K562 (cell line): Measurements from ENCODE around the gene TPBG. TPM values are rescaled to one million over a fixed set of nuclear protein-coding genes. Genes with fewer than 3 reads are reported as not detected.

ENCODE experiments used
- ATAC-seq: fragments of 200-7000 bp; cut with Tn5 transposase; 3 replicates; pipeline ENCODE4 v1.9.1; 2020; ENCODE audit warnings: moderate library complexity
- BruUV-seq: library from RNA; stranded (reverse); fragments of 400-500 nt; replicated peaks from 2 replicates; lab custom pipeline; 2021; lab: Mats Ljungman, UMichigan
- CTCF ChIA-PET: fragments of 300-600 bp; formaldehyde crosslinking; extraction: SDS; loops from one replicate; lab custom pipeline; 2021; ENCODE audit warnings: low intra/inter-chr PET ratio; lab: Yijun Ruan, JAX
- POLR2A ChIA-PET: fragments of 300-600, 350-650 bp; sonication (Branson Sonifier 250); formaldehyde crosslinking; extraction: SDS; loops from one replicate; lab custom pipeline; 2021; ENCODE audit warnings: antibody characterized with exemption, inconsistent platforms; lab: Yijun Ruan, JAX
- DNase-seq, 4 experiments: peaks; one replicate each; pipeline versions ENCODE4 v3.0.0 to v3.0.0-alpha.2; 2011 to 2018; ENCODE audit warnings: low spot score in 3 of 4, mixed read lengths in 3 of 4; ENCODE audit errors: extremely low read depth in 1 of 4
- FAIRE-seq: peaks from 2 replicates; lab custom pipeline; 2011; peaks lifted over from hg19 to GRCh38; lab: Jason Lieb, UNC
- H2AFZ ChIP-seq: 2 replicates; pipeline ENCODE4 v1.6.0; 2011; ENCODE audit warnings: low read depth, low read length, control low read depth, inconsistent platforms
- H3K27ac ChIP-seq: fragments of 200-600 bp; 3 replicates; pipeline ENCODE4 v1.8.0; 2011; ENCODE audit warnings: low read depth, mild to moderate bottlenecking, control low read depth, inconsistent platforms, low read length, moderate library complexity, mixed read lengths; ENCODE audit errors: extremely low read depth
- H3K27me3 ChIP-seq, 2 experiments: fragments of 300-600 bp in 1 of 2; 2 replicates in 1 of 2; 3 replicates in 1 of 2; pipeline versions ENCODE4 v1.6.0 to v1.8.0; 2011; ENCODE audit warnings: inconsistent platforms in 2 of 2, low read length in 2 of 2, mild to moderate bottlenecking in 1 of 2, mixed read lengths in 1 of 2, moderate library complexity in 1 of 2; ENCODE audit not compliant: control insufficient read depth in 2 of 2, insufficient read depth in 2 of 2
- H3K36me3 ChIP-seq: fragments of 300-600 bp; 3 replicates; pipeline ENCODE4 v1.8.0; 2011; ENCODE audit warnings: mild to moderate bottlenecking, low read length, inconsistent platforms; ENCODE audit not compliant: control insufficient read depth, insufficient read depth
- H3K4me1 ChIP-seq, 2 experiments: fragments of 200-600 bp in 1 of 2; replicated peaks in 1 of 2; 2 replicates in 1 of 2; 3 replicates in 1 of 2; pipeline versions ENCODE4 v1.5.1 to v1.8.0; 2011; ENCODE audit warnings: inconsistent platforms in 2 of 2, low read length in 2 of 2, mild to moderate bottlenecking in 1 of 2, mixed read lengths in 1 of 2, moderate library complexity in 1 of 2; ENCODE audit not compliant: control insufficient read depth in 2 of 2, insufficient read depth in 2 of 2
- H3K4me2 ChIP-seq: 2 replicates; pipeline ENCODE4 v1.6.1; 2011; ENCODE audit warnings: low read length, control low read depth, inconsistent platforms, mixed read lengths; ENCODE audit not compliant: insufficient read depth
- H3K4me3 ChIP-seq: fragments of 200-600 bp; sonication (generic), shearing (Covaris generic); 2 replicates; pipeline ENCODE4 v1.5.1; 2016; ENCODE audit warnings: control low read depth, inconsistent platforms
- H3K79me2 ChIP-seq: fragments of 200-600 bp; 3 replicates; pipeline ENCODE4 v1.8.0; 2011; ENCODE audit warnings: low read length, inconsistent platforms; ENCODE audit not compliant: control insufficient read depth, insufficient read depth
- H3K9ac ChIP-seq, 2 experiments: 2 replicates each; pipeline versions ENCODE4 v1.6.0 to v1.6.1; 2011; ENCODE audit warnings: low read depth in 2 of 2, low read length in 2 of 2, control low read depth in 1 of 2, inconsistent platforms in 1 of 2, mild to moderate bottlenecking in 1 of 2, mixed read lengths in 1 of 2; ENCODE audit not compliant: insufficient read depth in 1 of 2
- H3K9me1 ChIP-seq: one replicate; pipeline ENCODE4 v1.6.0; 2011; ENCODE audit warnings: inconsistent platforms, mild to moderate bottlenecking, low read length, moderate library complexity; ENCODE audit not compliant: control insufficient read depth, insufficient read depth
- H3K9me3 ChIP-seq: replicated peaks from 2 replicates; pipeline ENCODE4 v1.5.1; 2011; ENCODE audit warnings: low read depth, low read length, inconsistent platforms; ENCODE audit not compliant: control insufficient read depth, insufficient read depth
- H4K20me1 ChIP-seq: replicated peaks from 2 replicates; pipeline ENCODE4 v1.6.1; 2011; ENCODE audit warnings: low read length, inconsistent platforms, mixed read lengths; ENCODE audit not compliant: control insufficient read depth, insufficient read depth
- BCOR ChIP-seq: fragments of 450-650 bp; IDR thresholded peaks from 2 replicates; pipeline ENCODE4 v1.6.1; 2016
- RAD21 ChIP-seq, 2 experiments: fragments of 250-450 bp in 1 of 2; fragments of 450-650 bp in 1 of 2; sonication (Bioruptor Pico) in 1 of 2; formaldehyde crosslinking in 1 of 2; IDR thresholded peaks in 1 of 2; conservative IDR thresholded peaks in 1 of 2; 2 replicates each; pipeline versions ENCODE4 v1.4.0 to v1.8.0; 2020 to 2022; ENCODE audit warnings: mild to moderate bottlenecking in 2 of 2, moderate library complexity in 1 of 2
- WGBS: fragments of 100-300 bp; shearing (Covaris generic); methylation state at CpG from one replicate; pipeline ENCODE4 v1.1.6; 2016; ENCODE audit warnings: low coverage, mixed read lengths; ENCODE audit not compliant: insufficient coverage; ENCODE audit errors: missing lambda C conversion rate; 5-methylcytosine and 5-hydroxymethylcytosine counted together
- in situ Hi-C: fragments of 300-500 bp; cut with MboI; formaldehyde crosslinking; loops from 4 replicates; pipeline ENCODE4 v1.15.0; 2018; ENCODE audit warnings: inconsistent platforms, mixed read lengths
- intact Hi-C: fragments of 100-400 bp; cut with micrococcal nuclease; formaldehyde crosslinking; loops from 2 replicates; pipeline ENCODE4 v1.14.2; 2022
- polyA plus RNA-seq, 8 experiments: library from polyadenylated mRNA; depleted of rRNA in 4 of 8; stranded (reverse) in 5 of 8; unstranded in 3 of 8; fragments of >200 nt; fragmentation: Nextera tagmentation in 2 of 8; fragmentation: Illumina TruSeq in 1 of 8; extraction: Ambion mirVana in 2 of 8; extraction: Trizol in 1 of 8; gene quantifications; 2 replicates each; pipeline versions ENCODE4 v1.2.1 to v1.2.3, GENCODE V29; 2011 to 2014; ENCODE audit warnings: inconsistent platforms in 1 of 8, missing spikeins in 1 of 8
- total RNA-seq, 7 experiments: library from RNA; depleted of rRNA in 6 of 7; stranded (reverse); fragments of >200 nt in 6 of 7; fragmentation: Illumina TruSeq in 2 of 7; extraction: Trizol in 2 of 7; gene quantifications; 2 replicates each; pipeline versions ENCODE4 v1.2.1 to v1.2.3, GENCODE V29; 2011 to 2021; ENCODE audit warnings: low replicate concordance in 1 of 7
- TF ChIP-seq, protein P1 (sequence below), 3 experiments: IDR thresholded peaks in 2 of 3; conservative IDR thresholded peaks in 1 of 3; 2 replicates each; pipeline ENCODE4 v1.5.1; 2011 to 2012; ENCODE audit warnings: low read length in 3 of 3, mild to moderate bottlenecking in 3 of 3, control low read depth in 2 of 3, improper control_type of control experiment in 1 of 3, inconsistent platforms in 1 of 3, low read depth in 1 of 3, mixed read lengths in 1 of 3, moderate library complexity in 1 of 3; ENCODE audit not compliant: insufficient read depth in 2 of 3

TPBG gene
- total and polyA plus RNA-seq, 9 of the 15 experiments (the other 6 are each of a cell fraction or from before 2014, with no cell fraction given) = 0.18 to 0.88 (median 0.36) TPM

DNA sequence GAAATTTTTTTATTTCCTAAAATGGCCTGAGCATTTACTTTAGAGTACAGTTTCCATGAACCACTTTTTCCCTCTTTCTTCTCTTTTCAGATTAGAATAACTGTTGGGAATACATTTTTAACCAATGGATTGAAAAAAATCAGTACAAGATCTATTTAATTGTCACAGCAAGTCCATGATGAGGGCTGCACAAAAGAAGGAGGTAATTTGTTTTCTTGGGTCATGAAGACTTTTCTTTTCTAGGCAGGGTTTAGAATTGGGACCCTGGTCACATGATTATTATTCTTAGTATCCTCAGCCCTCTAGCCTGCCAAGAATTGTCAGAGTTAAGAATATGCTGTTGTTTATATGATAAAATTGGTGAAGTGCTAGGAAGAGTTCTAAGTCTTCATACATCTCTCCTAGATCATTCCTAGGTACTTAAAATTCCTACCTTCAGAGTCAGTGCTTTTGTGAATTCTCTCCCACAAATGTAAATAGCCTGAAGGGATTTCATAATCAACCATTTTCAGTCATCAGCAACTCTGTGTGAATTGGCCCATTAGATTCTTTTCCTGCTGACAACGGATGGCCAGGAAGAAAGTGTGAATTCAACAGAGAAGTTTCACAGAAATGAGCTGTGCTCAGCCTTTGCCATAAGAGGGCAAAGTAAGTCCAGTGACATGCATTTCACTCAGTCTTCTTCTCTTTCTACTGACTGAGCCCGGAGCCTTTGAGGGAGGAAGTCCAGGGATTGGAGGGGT lies 32.4 kb upstream of the TPBG start:
- Histone ChIP-seq H3K36me3 (no peaks in the 10 kb centered on the region), H4K20me1 (no peaks in the 10 kb centered on the region), H3K4me2 (no peak overlapping the region), H3K27ac (no peak overlapping the region), H3K79me2 (no peaks in the 10 kb centered on the region), H3K4me3 (no peak overlapping the region), H3K9ac (no peak overlapping the region), H3K27me3 (no peaks in the 10 kb centered on the region), H2AFZ (no peak overlapping the region), H3K4me1 (no peaks in the 10 kb centered on the region), H3K9me3 (no peaks in the 10 kb centered on the region), H3K9me1 (no peaks in the 10 kb centered on the region)
- WGBS = 3% methylated on average over 2 of the region's 2 CpGs
- intact Hi-C loops (no loop called here), in situ Hi-C loops (no loop called here)
- ATAC-seq = peak; percentile 44; the same call in 2 of the 3 replicates
- FAIRE-seq = no peak
- TF ChIP-seq, protein P1, sequence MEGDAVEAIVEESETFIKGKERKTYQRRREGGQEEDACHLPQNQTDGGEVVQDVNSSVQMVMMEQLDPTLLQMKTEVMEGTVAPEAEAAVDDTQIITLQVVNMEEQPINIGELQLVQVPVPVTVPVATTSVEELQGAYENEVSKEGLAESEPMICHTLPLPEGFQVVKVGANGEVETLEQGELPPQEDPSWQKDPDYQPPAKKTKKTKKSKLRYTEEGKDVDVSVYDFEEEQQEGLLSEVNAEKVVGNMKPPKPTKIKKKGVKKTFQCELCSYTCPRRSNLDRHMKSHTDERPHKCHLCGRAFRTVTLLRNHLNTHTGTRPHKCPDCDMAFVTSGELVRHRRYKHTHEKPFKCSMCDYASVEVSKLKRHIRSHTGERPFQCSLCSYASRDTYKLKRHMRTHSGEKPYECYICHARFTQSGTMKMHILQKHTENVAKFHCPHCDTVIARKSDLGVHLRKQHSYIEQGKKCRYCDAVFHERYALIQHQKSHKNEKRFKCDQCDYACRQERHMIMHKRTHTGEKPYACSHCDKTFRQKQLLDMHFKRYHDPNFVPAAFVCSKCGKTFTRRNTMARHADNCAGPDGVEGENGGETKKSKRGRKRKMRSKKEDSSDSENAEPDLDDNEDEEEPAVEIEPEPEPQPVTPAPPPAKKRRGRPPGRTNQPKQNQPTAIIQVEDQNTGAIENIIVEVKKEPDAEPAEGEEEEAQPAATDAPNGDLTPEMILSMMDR (IDR thresholded peaks at IDR 0.05 in 2 of 3, conservative IDR thresholded peaks at IDR 0.05 in 1 of 3; ENCODE audit: insufficient read depth in 2 of 3, low read depth in 1 of 3, low read length in 3 of 3) = peak in 1 of 3 experiments; percentile 13; a peak in 1 of 6 replicates
- TF ChIP-seq BCOR (no peak), RAD21 (CRISPR knock-in tag; conservative IDR thresholded peaks at IDR 0.05 in 1 of 2, IDR thresholded peaks at IDR 0.05 in 1 of 2) (peak; percentile 35 to 62)
- ChIA-PET POLR2A (no interaction called here), CTCF (no interaction called here)
- BruUV-seq = no TSS peak
- DNase-seq = peak in 1 of 4 experiments; percentile 1
